ENCODE results near the gene PLK5. TPM values are rescaled to one million over a fixed set of nuclear protein-coding genes. Genes with fewer than 3 reads are reported as not detected.

Gene PLK5
- total RNA-seq, 4 donors from 2014 or later: not detected

- no peak for DNase-seq
- no peak overlapping the region for H3K4me3 ChIP-seq
- H3K9me3 ChIP-seq: no peaks in the 10 kb centered on the region
- no peaks in the 10 kb centered on the region for H3K27me3 ChIP-seq
- peaks cover 10 to 21% (median 15%) of the 10 kb centered on the region in 4 donors for H3K4me1 ChIP-seq
- TF ChIP-seq EP300 (IDR thresholded peaks at IDR 0.05; ENCODE audit: low read depth): no peak
- no peak for TF ChIP-seq POLR2AphosphoS5 (IDR thresholded peaks at IDR 0.05)
- TF ChIP-seq POLR2A (IDR thresholded peaks at IDR 0.05): no peak
- no peak for TF ChIP-seq CTCF (IDR thresholded peaks at IDR 0.05)
- 84% methylated on average over 34 of the region's 37 CpGs; no CpG with 5 or more reads in 1 of the 2 donors for whole genome bisulfite sequencing, 2 donors (ENCODE audit: low coverage in 1 of 2)
- intact Hi-C loops (cut with DNase I; ENCODE audit: low total_unique reads): no loop called here
- H3K27ac ChIP-seq: no peak overlapping the region
- in situ Hi-C loops (cut with MboI; ENCODE audit: low pct_ligation_motif_present in 1 of 4, low pct_unique_long_range_greater_than_20kb in 1 of 4, low sequenced_read_pairs in 3 of 4): no loop called here
- H3K36me3 ChIP-seq: no peaks in the 10 kb centered on the region
These were observed 41.3 kb upstream of the PLK5 start for GRCh38 chr19:1482361-1483130.

- Histone ChIP-seq H3K4me1 (peaks cover 4 to 12% (median 7%) of the 10 kb centered on the region in 4 donors), H3K9me3 (no peaks in the 10 kb centered on the region), H3K27me3 (no peaks in the 10 kb centered on the region), H3K4me3 (no peak overlapping the region), H3K27ac (no peak overlapping the region), H3K36me3 (no peaks in the 10 kb centered on the region)
- in situ Hi-C loops (cut with MboI; ENCODE audit: low pct_ligation_motif_present in 1 of 4, low pct_unique_long_range_greater_than_20kb in 1 of 4, low sequenced_read_pairs in 3 of 4): no loop called here
- TF ChIP-seq CTCF (IDR thresholded peaks at IDR 0.05) (no peak), POLR2A (IDR thresholded peaks at IDR 0.05) (no peak), EP300 (IDR thresholded peaks at IDR 0.05; ENCODE audit: low read depth) (no peak), POLR2AphosphoS5 (IDR thresholded peaks at IDR 0.05) (no peak)
- intact Hi-C loops (cut with DNase I; ENCODE audit: low total_unique reads): no loop called here
- WGBS, 2 donors (ENCODE audit: low coverage in 1 of 2): 96% methylated on average over 38 of the region's 77 CpGs; no CpG with 5 or more reads in 1 of the 2 donors
- no peak for DNase-seq
These were observed 40.5 kb upstream of the PLK5 start for GRCh38 chr19:1483131-1483978.

- no peaks in the 10 kb centered on the region for H3K27me3 ChIP-seq
- intact Hi-C loops (cut with DNase I; ENCODE audit: low total_unique reads): no loop called here
- no peak overlapping the region for H3K4me3 ChIP-seq
- no peaks in the 10 kb centered on the region for H3K36me3 ChIP-seq
- H3K9me3 ChIP-seq: no peaks in the 10 kb centered on the region
- in situ Hi-C loops (cut with MboI; ENCODE audit: low pct_ligation_motif_present in 1 of 4, low pct_unique_long_range_greater_than_20kb in 1 of 4, low sequenced_read_pairs in 3 of 4): no loop called here
- H3K4me1 ChIP-seq: peaks cover 4 to 8% (median 6%) of the 10 kb centered on the region in 4 donors
- TF ChIP-seq CTCF (IDR thresholded peaks at IDR 0.05): no peak
- TF ChIP-seq POLR2A (IDR thresholded peaks at IDR 0.05): no peak
- no peak for TF ChIP-seq EP300 (IDR thresholded peaks at IDR 0.05; ENCODE audit: low read depth)
- TF ChIP-seq POLR2AphosphoS5 (IDR thresholded peaks at IDR 0.05): no peak
- no peak for DNase-seq
- 94% methylated on average over 22 of the region's 23 CpGs; no CpG with 5 or more reads in 1 of the 2 donors for WGBS, 2 donors (ENCODE audit: low coverage in 1 of 2)
- no peak overlapping the region for H3K27ac ChIP-seq
These were observed 39.9 kb upstream of the PLK5 start for GRCh38 chr19:1483979-1484428.

Data from transverse colon (tissue), 4 donors.